Mesothelial cell of epicardium (in vitro differentiated cells): Measurements from ENCODE around the gene TKT. TPM values are rescaled to one million over a fixed set of nuclear protein-coding genes. Genes with fewer than 3 reads are reported as not detected.

Source experiments
- DNase-seq, 2 experiments: peaks; one replicate each; pipeline ENCODE4 v3.0.0; 2021; ENCODE audit warnings: low spot score in 2 of 2; ENCODE audit not compliant: unreplicated experiment in 2 of 2
- H3K27ac Mint-ChIP-seq: 2 replicates; pipeline ENCODE4 v1.8.0; 2021; ENCODE audit warnings: mixed read lengths
- H3K27me3 Mint-ChIP-seq: 2 replicates; pipeline ENCODE4 v1.8.0; 2021; ENCODE audit warnings: low read depth, mixed read lengths
- H3K36me3 Mint-ChIP-seq: 2 replicates; pipeline ENCODE4 v1.8.0; 2021; ENCODE audit warnings: mixed read lengths
- H3K4me1 Mint-ChIP-seq: 2 replicates; pipeline ENCODE4 v1.8.0; 2021; ENCODE audit warnings: mixed read lengths
- H3K4me3 Mint-ChIP-seq: 2 replicates; pipeline ENCODE4 v1.8.0; 2021; ENCODE audit warnings: mild to moderate bottlenecking, moderate library complexity, mixed read lengths
- H3K9me3 Mint-ChIP-seq: 2 replicates; pipeline ENCODE4 v1.8.0; 2021; ENCODE audit warnings: mixed read lengths
- CTCF ChIP-seq: fragments of 200-600 bp; sonication (generic); IDR thresholded peaks from one replicate; pipeline ENCODE4 v1.5.0; 2021; ENCODE audit warnings: antibody characterized with exemption; ENCODE audit not compliant: unreplicated experiment
- total RNA-seq: library from RNA; stranded (reverse); gene quantifications from 3 replicates; pipeline ENCODE4 v1.2.1, GENCODE V29; 2021

TKT gene
- total RNA-seq, 1 donor from 2014 or later: 181 TPM

GRCh38 chr3:53259427-53260259, 3.8 kb upstream of the TKT start:
- no peaks in the 10 kb centered on the region for H3K27me3 Mint-ChIP-seq
- DNase-seq: no peak
- no peak for TF ChIP-seq CTCF
- peaks cover 15% of the 10 kb centered on the region for H3K4me1 Mint-ChIP-seq
- H3K27ac Mint-ChIP-seq: peak overlapping the region; percentile 3
- no peaks in the 10 kb centered on the region for H3K9me3 Mint-ChIP-seq
- H3K36me3 Mint-ChIP-seq: no peaks in the 10 kb centered on the region
- no peak overlapping the region for H3K4me3 Mint-ChIP-seq

GRCh38 chr3:53258600-53259426, 3.0 kb upstream of the TKT start:
- DNase-seq: no peak
- Mint-ChIP-seq H3K9me3 (no peaks in the 10 kb centered on the region), H3K4me1 (peaks cover 23% of the 10 kb centered on the region), H3K27me3 (no peaks in the 10 kb centered on the region), H3K27ac (no peak overlapping the region), H3K36me3 (no peaks in the 10 kb centered on the region), H3K4me3 (no peak overlapping the region)
- TF ChIP-seq CTCF: no peak

GRCh38 chr3:53257465-53257864, 1.6 kb upstream of the TKT start:
- no peak for DNase-seq
- no peak overlapping the region for H3K4me3 Mint-ChIP-seq
- H3K9me3 Mint-ChIP-seq: no peaks in the 10 kb centered on the region
- H3K27ac Mint-ChIP-seq: no peak overlapping the region
- H3K4me1 Mint-ChIP-seq: peaks cover 29% of the 10 kb centered on the region
- TF ChIP-seq CTCF: no peak
- H3K27me3 Mint-ChIP-seq: no peaks in the 10 kb centered on the region
- no peaks in the 10 kb centered on the region for H3K36me3 Mint-ChIP-seq

- Mint-ChIP-seq H3K9me3 (no peaks in the 10 kb centered on the region), H3K27ac (no peak overlapping the region), H3K36me3 (no peaks in the 10 kb centered on the region), H3K27me3 (no peaks in the 10 kb centered on the region), H3K4me1 (peaks cover 33% of the 10 kb centered on the region), H3K4me3 (peak overlapping the region; percentile 67)
- TF ChIP-seq CTCF: no peak
- no peak for DNase-seq
Observed at GRCh38 chr3:53256704-53257055, 858 bp upstream of the TKT start.

GRCh38 chr3:53255423-53255774, 423 bp downstream of the TKT start:
- no peaks in the 10 kb centered on the region for H3K36me3 Mint-ChIP-seq
- H3K4me3 Mint-ChIP-seq: peak overlapping the region; percentile 90
- no peak for TF ChIP-seq CTCF
- peak overlapping the region; percentile 82 for H3K27ac Mint-ChIP-seq
- H3K9me3 Mint-ChIP-seq: no peaks in the 10 kb centered on the region
- H3K27me3 Mint-ChIP-seq: no peaks in the 10 kb centered on the region
- no peak for DNase-seq
- peaks cover 36% of the 10 kb centered on the region for H3K4me1 Mint-ChIP-seq
